ENCODE results near the gene PTPN1.

DNA sequence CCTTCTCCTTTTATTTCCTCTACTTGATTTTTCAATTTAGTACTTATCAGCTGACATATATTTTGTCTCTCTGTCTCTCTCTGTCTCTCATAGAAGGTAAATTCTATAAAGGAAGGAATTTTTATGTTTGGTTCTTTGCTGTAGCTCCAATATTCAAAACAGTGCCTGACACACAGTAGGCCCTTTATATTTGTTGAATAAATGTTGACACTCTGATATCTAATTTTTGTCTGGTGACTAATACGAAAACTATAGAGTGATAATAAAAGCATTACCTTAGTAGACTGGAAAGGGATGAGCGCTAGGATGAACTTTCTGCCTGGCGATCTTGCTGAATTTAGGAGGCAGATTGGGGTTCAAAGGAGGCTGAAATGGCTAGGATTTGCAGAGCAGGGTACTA lies 42.8 kb downstream of the PTPN1 start:
- TF ChIP-seq TAF1 (IDR thresholded peaks at IDR 0.05; ENCODE audit: borderline replicate concordance, insufficient read depth, low read length) = no peak
- no peak for TF ChIP-seq POLR2AphosphoS5 (IDR thresholded peaks at IDR 0.05; ENCODE audit: low read depth, low read length)
